Measurements from ENCODE around the gene NOL6. TPM values are rescaled to one million over a fixed set of nuclear protein-coding genes. Genes with fewer than 3 reads are reported as not detected.

Gene NOL6
- polyA plus RNA-seq, 1 experiment: 39.4 TPM

DNA sequence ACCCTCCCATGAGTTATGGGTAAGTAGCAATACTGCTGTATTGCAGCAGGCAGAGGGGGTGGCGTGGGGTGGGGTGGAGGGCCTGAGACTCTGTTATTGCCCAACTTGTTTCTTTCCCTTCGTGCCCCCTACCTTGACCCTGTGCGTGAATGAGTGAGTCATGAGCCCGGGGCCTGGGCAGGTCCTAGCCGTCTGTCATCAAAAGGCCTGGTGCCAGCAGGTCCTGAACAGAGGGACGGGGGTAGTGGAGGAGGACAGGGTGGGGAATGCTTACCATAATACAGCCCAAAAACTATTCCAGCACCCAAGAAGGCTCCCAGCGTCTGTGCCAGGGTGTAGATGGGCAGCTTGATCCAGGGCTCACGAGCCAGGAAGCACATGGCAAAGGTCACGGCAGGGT lies 30.7 kb downstream of the NOL6 start:
- H3K27me3 ChIP-seq (ENCODE audit: control insufficient read depth, insufficient read depth, low read length): peaks cover 10% of the 10 kb centered on the region
- DNase-seq (ENCODE audit: low read depth): no peak
- TF ChIP-seq, protein P1, sequence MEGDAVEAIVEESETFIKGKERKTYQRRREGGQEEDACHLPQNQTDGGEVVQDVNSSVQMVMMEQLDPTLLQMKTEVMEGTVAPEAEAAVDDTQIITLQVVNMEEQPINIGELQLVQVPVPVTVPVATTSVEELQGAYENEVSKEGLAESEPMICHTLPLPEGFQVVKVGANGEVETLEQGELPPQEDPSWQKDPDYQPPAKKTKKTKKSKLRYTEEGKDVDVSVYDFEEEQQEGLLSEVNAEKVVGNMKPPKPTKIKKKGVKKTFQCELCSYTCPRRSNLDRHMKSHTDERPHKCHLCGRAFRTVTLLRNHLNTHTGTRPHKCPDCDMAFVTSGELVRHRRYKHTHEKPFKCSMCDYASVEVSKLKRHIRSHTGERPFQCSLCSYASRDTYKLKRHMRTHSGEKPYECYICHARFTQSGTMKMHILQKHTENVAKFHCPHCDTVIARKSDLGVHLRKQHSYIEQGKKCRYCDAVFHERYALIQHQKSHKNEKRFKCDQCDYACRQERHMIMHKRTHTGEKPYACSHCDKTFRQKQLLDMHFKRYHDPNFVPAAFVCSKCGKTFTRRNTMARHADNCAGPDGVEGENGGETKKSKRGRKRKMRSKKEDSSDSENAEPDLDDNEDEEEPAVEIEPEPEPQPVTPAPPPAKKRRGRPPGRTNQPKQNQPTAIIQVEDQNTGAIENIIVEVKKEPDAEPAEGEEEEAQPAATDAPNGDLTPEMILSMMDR (IDR thresholded peaks at IDR 0.05; ENCODE audit: insufficient read depth, low read depth, low read length): no peak
- H3K36me3 ChIP-seq (ENCODE audit: control insufficient read depth, insufficient read depth, low read length): no peaks in the 10 kb centered on the region
- CTCF ChIA-PET: interaction anchor here (7.4 kb wide), 1 partner anchor 9 kb away, joined by 57 read pairs; no protein-coding TSS in a partner anchor
- no peak overlapping the region for H3K4me3 ChIP-seq (ENCODE audit: low read depth, low read length)
- POLR2A ChIA-PET: no interaction called here

DNA sequence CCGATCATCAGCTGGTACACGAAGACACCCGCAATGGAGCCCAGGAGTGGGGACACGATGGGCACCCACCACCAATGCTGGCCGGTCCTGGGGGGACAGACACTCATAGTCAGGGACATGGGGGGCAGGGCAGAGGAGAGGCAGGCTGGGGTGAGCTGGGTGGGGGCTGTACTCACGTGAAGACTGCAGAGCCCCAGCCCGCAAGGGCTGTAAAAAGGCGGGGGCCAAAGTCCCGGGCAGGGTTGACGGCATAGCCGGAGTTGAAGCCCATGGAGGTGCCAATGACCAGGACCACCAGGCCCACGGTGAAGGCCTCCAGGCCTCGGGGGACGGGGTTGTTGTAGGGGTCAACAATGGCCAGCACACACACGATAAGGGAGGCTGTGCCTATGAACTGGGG lies 31.6 kb downstream of the NOL6 start:
- TF ChIP-seq, protein P1 (IDR thresholded peaks at IDR 0.05; ENCODE audit: insufficient read depth, low read depth, low read length): no peak
- H3K36me3 ChIP-seq (ENCODE audit: control insufficient read depth, insufficient read depth, low read length): no peaks in the 10 kb centered on the region
- POLR2A ChIA-PET: no interaction called here
- CTCF ChIA-PET: interaction anchor here (0.7 to 7.4 kb wide), 3 partner anchors 10 to 168 kb away, joined by 3 to 57 read pairs (median 10); no protein-coding TSS in a partner anchor
- no peak for DNase-seq (ENCODE audit: low read depth)
- H3K27me3 ChIP-seq (ENCODE audit: control insufficient read depth, insufficient read depth, low read length): peaks cover 11% of the 10 kb centered on the region; the same call in 1 of the 2 replicates
- H3K4me3 ChIP-seq (ENCODE audit: low read depth, low read length): no peak overlapping the region

- TF ChIP-seq, protein P1 (IDR thresholded peaks at IDR 0.05; ENCODE audit: insufficient read depth, low read depth, low read length): no peak
- no peak overlapping the region for H3K4me3 ChIP-seq (ENCODE audit: low read depth, low read length)
- DNase-seq (ENCODE audit: low read depth): no peak
- ChIA-PET POLR2A (no interaction called here), CTCF (interaction anchor here (0.6 to 7.4 kb wide), 3 partner anchors 11 to 33 kb away, joined by 3 to 57 read pairs (median 10); partner anchors contain the start of gene NOL6)
- peaks cover 11% of the 10 kb centered on the region; the same call in 1 of the 2 replicates for H3K27me3 ChIP-seq (ENCODE audit: control insufficient read depth, insufficient read depth, low read length)
- H3K36me3 ChIP-seq (ENCODE audit: control insufficient read depth, insufficient read depth, low read length): no peaks in the 10 kb centered on the region
Measured at GRCh38 chr9:33440609-33441008, 33.1 kb downstream of the NOL6 start.

GRCh38 chr9:33440204-33440603 lies 33.5 kb downstream of the NOL6 start:
- no peak for DNase-seq (ENCODE audit: low read depth)
- ChIA-PET CTCF (interaction anchor here (0.6 to 7.4 kb wide), 3 partner anchors 12 to 34 kb away, joined by 3 to 57 read pairs (median 10); partner anchors contain the start of gene NOL6), POLR2A (no interaction called here)
- Histone ChIP-seq H3K36me3 (ENCODE audit: control insufficient read depth, insufficient read depth, low read length) (no peaks in the 10 kb centered on the region), H3K27me3 (ENCODE audit: control insufficient read depth, insufficient read depth, low read length) (peaks cover 11% of the 10 kb centered on the region; the same call in 1 of the 2 replicates), H3K4me3 (ENCODE audit: low read depth, low read length) (no peak overlapping the region)
- TF ChIP-seq, protein P1 (IDR thresholded peaks at IDR 0.05; ENCODE audit: insufficient read depth, low read depth, low read length): no peak

DNA sequence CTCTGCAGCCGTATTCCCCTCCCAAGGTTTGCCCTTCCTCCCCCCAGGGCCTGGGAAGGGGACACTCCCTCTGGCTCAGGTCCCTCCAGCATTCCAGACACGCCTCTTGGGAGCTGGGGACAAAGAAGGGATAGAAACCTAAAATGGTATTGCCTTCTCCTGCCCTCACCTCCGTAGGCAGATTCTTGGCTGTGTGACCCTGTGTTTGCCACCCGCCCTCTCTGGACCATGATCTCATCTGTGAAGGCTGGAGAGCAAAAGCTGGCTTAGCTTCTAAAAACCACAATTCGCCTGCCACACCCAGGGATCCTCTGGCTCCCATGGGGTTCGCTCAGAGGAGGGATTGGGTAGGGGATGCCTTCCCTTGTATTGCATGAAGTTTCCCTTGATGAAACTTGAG lies 34.0 kb downstream of the NOL6 start:
- Histone ChIP-seq H3K27me3 (ENCODE audit: control insufficient read depth, insufficient read depth, low read length) (peaks cover 11% of the 10 kb centered on the region; the same call in 1 of the 2 replicates), H3K36me3 (ENCODE audit: control insufficient read depth, insufficient read depth, low read length) (no peaks in the 10 kb centered on the region), H3K4me3 (ENCODE audit: low read depth, low read length) (no peak overlapping the region)
- CTCF ChIA-PET: interaction anchor here (7.4 kb wide), 1 partner anchor 12 kb away, joined by 57 read pairs; no protein-coding TSS in a partner anchor
- no peak for DNase-seq (ENCODE audit: low read depth)
- POLR2A ChIA-PET: no interaction called here
- TF ChIP-seq, protein P1 (IDR thresholded peaks at IDR 0.05; ENCODE audit: insufficient read depth, low read depth, low read length): no peak

Measured in BJ (cell line).